Progenitor cell of endocrine pancreas (in vitro differentiated cells): ENCODE measurements around the gene MBNL2. TPM values are rescaled to one million over a fixed set of nuclear protein-coding genes. Genes with fewer than 3 reads are reported as not detected.
A peak's percentile ranks its signal among the peaks of the same experiment; 100 is the strongest.

ENCODE experiments used
- DNase-seq: peaks from one replicate; pipeline ENCODE4 v3.0.0; 2021; ENCODE audit warnings: low spot score; ENCODE audit not compliant: unreplicated experiment
- H3K27ac Mint-ChIP-seq: 2 replicates; pipeline ENCODE4 v1.8.0; 2021; ENCODE audit warnings: mild to moderate bottlenecking, moderate library complexity, mixed read lengths
- H3K27me3 Mint-ChIP-seq: 2 replicates; pipeline ENCODE4 v1.8.0; 2021; ENCODE audit warnings: mixed read lengths
- H3K36me3 Mint-ChIP-seq: 2 replicates; pipeline ENCODE4 v1.8.0; 2022; ENCODE audit warnings: mixed read lengths; ENCODE audit not compliant: insufficient read depth
- H3K4me1 Mint-ChIP-seq: 2 replicates; pipeline ENCODE4 v1.8.0; 2021; ENCODE audit warnings: low read depth, mixed read lengths
- H3K4me3 Mint-ChIP-seq: 2 replicates; pipeline ENCODE4 v1.8.0; 2021; ENCODE audit warnings: low read depth, mild to moderate bottlenecking, moderate library complexity, mixed read lengths
- H3K9me3 Mint-ChIP-seq: 2 replicates; pipeline ENCODE4 v1.8.0; 2021; ENCODE audit warnings: low read depth, mixed read lengths
- CTCF ChIP-seq: fragments of 200-600 bp; sonication (generic); IDR thresholded peaks from one replicate; pipeline ENCODE4 v1.5.0; 2021; ENCODE audit warnings: antibody characterized with exemption, mild to moderate bottlenecking; ENCODE audit not compliant: unreplicated experiment
- total RNA-seq: library from RNA; stranded (reverse); gene quantifications from 2 replicates; pipeline ENCODE4 v1.2.1, GENCODE V29; 2021

MBNL2 gene
- total RNA-seq, 1 donor from 2014 or later = 51.3 TPM

DNA sequence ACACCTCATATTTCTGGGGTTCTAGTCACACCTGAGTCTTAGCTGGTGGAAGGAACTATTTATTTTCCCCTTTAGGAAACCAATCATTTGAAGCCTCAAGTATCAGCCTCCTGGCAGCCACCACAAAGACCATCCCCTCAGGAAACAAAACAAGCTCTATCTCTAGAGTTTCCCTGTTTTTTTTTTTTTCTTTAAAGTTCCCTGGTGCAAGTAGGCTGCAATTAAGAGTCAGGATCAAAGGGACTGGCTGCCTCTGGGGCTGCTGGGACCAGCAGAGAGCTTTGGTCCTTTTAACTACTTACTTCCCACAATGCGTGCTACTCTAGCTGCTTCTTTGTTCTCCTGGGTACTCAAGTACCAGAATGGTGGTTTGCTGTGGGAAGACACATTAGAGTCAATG is 11.4 kb downstream of the MBNL2 start:
- no peak for DNase-seq
- no peak overlapping the region for H3K4me3 Mint-ChIP-seq
- peaks cover 35% of the 10 kb centered on the region for H3K4me1 Mint-ChIP-seq
- H3K27me3 Mint-ChIP-seq = no peaks in the 10 kb centered on the region
- no peak for TF ChIP-seq CTCF
- peaks cover 19% of the 10 kb centered on the region for H3K36me3 Mint-ChIP-seq
- H3K9me3 Mint-ChIP-seq = no peaks in the 10 kb centered on the region
- H3K27ac Mint-ChIP-seq = no peak overlapping the region

GRCh38 chr13:97234236-97234635 is 12.1 kb downstream of the MBNL2 start:
- Mint-ChIP-seq H3K27me3 (no peaks in the 10 kb centered on the region), H3K4me3 (no peak overlapping the region), H3K4me1 (peaks cover 36% of the 10 kb centered on the region), H3K27ac (no peak overlapping the region), H3K36me3 (peaks cover 21% of the 10 kb centered on the region), H3K9me3 (no peaks in the 10 kb centered on the region)
- no peak for TF ChIP-seq CTCF
- DNase-seq = no peak

DNA sequence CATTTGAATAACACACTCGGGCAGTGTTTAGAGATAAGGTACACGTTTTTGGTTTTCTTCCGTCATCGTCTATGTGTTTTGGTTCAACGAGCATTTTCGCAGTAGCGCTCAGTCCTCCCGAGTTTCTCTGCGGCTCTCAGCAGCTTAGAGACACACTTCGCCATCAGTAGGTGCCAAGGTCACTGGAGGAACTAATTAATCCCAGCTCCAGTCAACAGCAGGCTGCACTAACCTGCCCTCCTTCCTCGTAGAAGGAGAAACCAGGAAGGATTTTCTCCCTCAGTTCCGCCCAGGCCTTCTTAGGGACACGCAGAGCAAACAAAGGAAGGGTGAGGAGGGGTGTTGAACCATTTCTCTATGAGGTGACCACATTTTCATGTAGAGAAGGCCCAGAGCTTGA is 12.6 kb downstream of the MBNL2 start:
- H3K27me3 Mint-ChIP-seq = no peaks in the 10 kb centered on the region
- no peak for DNase-seq
- H3K36me3 Mint-ChIP-seq = peaks cover 18% of the 10 kb centered on the region
- TF ChIP-seq CTCF = no peak
- H3K4me3 Mint-ChIP-seq = no peak overlapping the region
- peak overlapping the region; percentile 84 for H3K27ac Mint-ChIP-seq
- H3K9me3 Mint-ChIP-seq = no peaks in the 10 kb centered on the region
- H3K4me1 Mint-ChIP-seq = peaks cover 40% of the 10 kb centered on the region

- DNase-seq = no peak
- Mint-ChIP-seq H3K9me3 (no peaks in the 10 kb centered on the region), H3K36me3 (peaks cover 15% of the 10 kb centered on the region), H3K4me3 (peak overlapping the region; percentile 9), H3K4me1 (peaks cover 47% of the 10 kb centered on the region), H3K27ac (peak overlapping the region; percentile 84), H3K27me3 (no peaks in the 10 kb centered on the region)
- no peak for TF ChIP-seq CTCF
These were observed 13.6 kb downstream of the MBNL2 start for GRCh38 chr13:97235549-97236231.

DNA sequence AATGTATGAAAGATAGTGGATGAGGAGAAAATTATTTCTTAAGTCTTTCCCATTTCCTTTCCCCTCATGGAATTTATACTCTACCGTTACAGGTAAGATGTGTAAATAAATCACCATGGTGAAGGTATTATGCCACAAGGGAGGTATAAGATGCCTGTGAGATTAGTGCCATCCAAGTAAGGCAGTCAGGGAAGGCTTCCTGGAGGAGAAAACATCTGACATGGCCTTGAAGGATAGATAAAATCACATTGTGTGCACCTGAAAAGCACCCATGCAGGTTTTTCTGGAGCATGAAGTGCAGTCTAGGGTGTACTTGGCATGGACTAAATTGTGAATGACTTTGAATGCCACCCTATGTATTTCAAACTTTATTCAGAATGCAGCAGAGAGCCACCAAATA is 15.3 kb downstream of the MBNL2 start:
- H3K4me1 Mint-ChIP-seq = peaks cover 54% of the 10 kb centered on the region
- no peaks in the 10 kb centered on the region for H3K27me3 Mint-ChIP-seq
- no peak overlapping the region for H3K4me3 Mint-ChIP-seq
- peaks cover 13% of the 10 kb centered on the region for H3K36me3 Mint-ChIP-seq
- no peaks in the 10 kb centered on the region for H3K9me3 Mint-ChIP-seq
- TF ChIP-seq CTCF = no peak
- no peak for DNase-seq
- no peak overlapping the region for H3K27ac Mint-ChIP-seq
